Measurements from ENCODE around the gene SLC41A1. TPM values are rescaled to one million over a fixed set of nuclear protein-coding genes. Genes with fewer than 3 reads are reported as not detected.

Gene SLC41A1
- total RNA-seq, 4 donors from 2014 or later = 10.3 to 23.2 (median 15.6) TPM

- no peak for TF ChIP-seq CTCF (IDR thresholded peaks at IDR 0.05; ENCODE audit: low read depth)
Observed at GRCh38 chr1:205849619-205850355, 36.8 kb upstream of the SLC41A1 start, which contains the start of gene PM20D1. Gene PM20D1, minus strand, starts transcription at chr1:205850132. Its CDS starts 60 bp downstream, at chr1:205850072.

- TF ChIP-seq CTCF (IDR thresholded peaks at IDR 0.05; ENCODE audit: low read depth) = no peak
Observed at GRCh38 chr1:205843036-205843859, 30.2 kb upstream of the SLC41A1 start.

GRCh38 chr1:205842229-205842628, 29.2 kb upstream of the SLC41A1 start:
- TF ChIP-seq CTCF (IDR thresholded peaks at IDR 0.05; ENCODE audit: low read depth) = no peak

- TF ChIP-seq CTCF (IDR thresholded peaks at IDR 0.05; ENCODE audit: low read depth) = no peak
Observed at GRCh38 chr1:205840146-205840923, 27.3 kb upstream of the SLC41A1 start.

GRCh38 chr1:205837382-205837970, 24.5 kb upstream of the SLC41A1 start:
- TF ChIP-seq CTCF (IDR thresholded peaks at IDR 0.05; ENCODE audit: low read depth) = no peak

- TF ChIP-seq CTCF (IDR thresholded peaks at IDR 0.05; ENCODE audit: low read depth) = no peak
Observed at GRCh38 chr1:205834751-205835150, 21.8 kb upstream of the SLC41A1 start.
